HG03108 (cell line): ENCODE measurements around the gene ZNF581.

Source experiments
- ATAC-seq: cut with Tn5 transposase; IDR thresholded peaks from one replicate; pipeline ENCODE4 v1.9.1; 2021; ENCODE audit warnings: moderate library complexity; ENCODE audit not compliant: unreplicated experiment

Gene ZNF581, protein sequence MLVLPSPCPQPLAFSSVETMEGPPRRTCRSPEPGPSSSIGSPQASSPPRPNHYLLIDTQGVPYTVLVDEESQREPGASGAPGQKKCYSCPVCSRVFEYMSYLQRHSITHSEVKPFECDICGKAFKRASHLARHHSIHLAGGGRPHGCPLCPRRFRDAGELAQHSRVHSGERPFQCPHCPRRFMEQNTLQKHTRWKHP

DNA sequence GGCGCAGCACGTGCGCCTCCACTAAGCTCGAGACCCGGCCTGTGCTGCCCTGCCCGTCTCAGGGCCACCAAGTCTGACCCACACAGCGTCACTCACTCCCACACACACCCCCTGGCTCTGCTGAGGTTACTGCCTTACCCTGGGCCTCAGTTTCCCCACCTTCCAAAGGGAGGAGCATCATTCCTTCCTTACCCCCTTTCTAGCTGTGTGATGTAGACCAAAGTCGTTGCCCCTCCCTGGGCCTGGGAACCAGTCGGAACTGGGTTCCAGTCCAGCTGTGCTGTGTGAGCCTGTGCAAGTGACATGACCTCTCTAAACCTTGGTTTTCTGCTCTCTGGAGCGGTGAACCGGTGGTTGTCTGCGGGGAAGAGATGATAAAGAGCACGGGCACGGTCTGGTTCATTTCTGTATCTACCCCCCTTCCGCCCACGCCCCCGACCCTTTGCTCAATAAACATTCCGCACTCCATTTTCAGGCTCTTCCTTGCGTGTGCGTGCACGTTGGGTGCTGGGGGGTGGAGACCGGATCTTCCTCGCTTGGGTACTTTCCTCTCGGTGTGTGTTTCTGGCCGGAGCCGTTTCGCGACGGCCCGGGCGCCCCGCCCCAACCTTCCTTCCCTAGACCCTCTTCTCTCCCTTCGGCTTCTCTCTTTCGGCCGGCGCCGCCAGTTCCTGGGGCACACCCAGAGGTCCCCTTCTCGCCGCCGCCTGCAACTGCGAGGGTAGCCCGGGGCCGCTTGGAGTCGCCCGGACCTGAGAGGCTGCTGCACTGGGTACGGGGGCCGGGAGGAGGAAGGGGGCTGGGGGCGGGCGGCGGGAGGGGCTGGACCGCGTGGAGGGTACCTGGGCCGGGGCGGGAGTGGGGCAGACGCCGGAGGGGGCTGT, at the start of gene ZNF581:
ZNF581 (plus strand) TSS at position 647 of the 884 bp plus-strand sequence. CDS start 923 bp downstream, outside the sequence.
- peak; percentile 24 for ATAC-seq

DNA sequence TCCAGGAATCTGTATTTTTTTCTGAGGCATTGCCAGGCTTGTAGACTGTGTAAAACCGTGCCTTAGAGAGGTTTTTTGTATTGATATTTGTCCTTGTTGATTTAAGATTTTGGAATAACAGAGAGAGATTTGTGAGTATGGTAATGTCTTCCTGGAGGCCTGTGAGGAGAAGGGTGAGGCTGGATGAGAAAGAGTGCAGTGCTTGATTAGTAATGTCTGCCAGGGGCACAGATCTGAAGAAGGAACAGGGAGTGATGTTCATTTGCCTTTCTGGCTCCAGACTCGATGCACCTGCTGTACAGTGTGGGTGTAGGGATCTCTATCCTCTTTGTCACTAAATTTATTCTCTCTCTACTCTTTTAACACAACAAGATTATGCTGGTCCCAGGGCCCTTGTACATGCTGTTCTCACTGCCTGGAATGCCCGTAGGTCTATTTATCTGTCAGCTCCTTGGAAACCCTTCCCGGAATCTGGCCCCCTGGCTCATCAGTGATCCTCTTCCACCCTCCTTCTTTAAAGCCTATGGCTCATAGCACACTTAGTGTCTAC, 48.4 kb upstream of the ZNF581 start:
- no peak for ATAC-seq

DNA sequence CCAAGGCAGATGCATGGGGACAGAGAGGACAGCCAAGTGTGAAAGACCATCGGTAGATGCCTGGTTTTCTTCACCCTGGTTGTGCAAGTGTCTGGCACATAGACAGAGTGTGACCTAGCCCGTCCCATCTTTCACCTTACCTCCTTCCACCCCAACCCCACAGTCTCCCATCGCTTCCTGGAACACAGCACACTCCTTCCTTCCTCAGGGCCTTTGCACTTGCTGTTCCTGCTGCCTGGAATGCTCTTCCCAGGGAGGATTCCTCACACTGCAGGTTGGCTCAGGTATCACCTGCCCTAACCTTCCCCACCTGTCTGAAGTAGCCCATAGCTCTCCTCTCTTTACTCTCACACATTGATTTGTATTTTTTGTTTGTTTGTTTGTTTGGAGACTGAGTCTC, 47.1 kb upstream of the ZNF581 start:
- no peak for ATAC-seq

DNA sequence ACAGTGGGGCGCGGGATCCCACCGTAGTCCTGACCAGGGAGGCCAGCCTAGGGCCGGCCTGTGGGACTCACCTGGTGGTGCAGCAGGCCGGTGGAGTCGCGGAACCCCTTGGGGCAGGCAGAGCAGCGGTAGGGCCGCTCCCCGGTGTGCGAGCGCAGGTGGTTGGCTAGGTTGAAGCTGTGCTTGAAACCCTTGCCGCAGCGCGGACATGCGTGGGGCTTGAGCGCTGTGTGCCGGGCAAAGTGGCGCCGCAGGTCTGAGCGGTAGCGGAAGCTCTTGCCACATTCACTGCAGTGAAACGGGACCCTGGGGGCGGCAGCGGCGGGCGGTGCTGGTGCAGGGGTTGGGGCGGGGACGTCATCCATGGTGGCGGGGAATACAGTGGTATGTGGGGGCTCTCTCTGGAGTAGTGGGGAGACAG, 45.9 kb upstream of the ZNF581 start:
- ATAC-seq = no peak

DNA sequence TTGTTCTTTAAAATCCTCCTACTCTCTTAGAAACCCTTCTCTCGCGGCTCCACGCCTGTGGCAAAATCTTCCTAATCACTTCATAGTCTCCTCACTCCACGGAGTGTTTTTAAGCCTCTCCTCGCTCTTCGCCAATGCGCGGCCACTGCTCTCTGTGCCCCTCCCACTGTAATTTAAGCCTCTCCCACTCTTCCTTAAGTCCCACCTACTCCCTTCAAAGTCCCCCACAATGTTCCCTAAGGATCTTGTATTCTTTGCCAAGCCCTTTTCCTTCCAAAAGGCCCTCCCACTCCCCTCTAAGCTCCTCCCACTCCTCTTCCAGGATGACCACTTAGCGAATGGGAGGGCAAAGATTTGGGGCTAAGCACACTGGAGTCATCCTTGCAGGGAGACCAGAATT, 45.4 kb upstream of the ZNF581 start:
- no peak for ATAC-seq

DNA sequence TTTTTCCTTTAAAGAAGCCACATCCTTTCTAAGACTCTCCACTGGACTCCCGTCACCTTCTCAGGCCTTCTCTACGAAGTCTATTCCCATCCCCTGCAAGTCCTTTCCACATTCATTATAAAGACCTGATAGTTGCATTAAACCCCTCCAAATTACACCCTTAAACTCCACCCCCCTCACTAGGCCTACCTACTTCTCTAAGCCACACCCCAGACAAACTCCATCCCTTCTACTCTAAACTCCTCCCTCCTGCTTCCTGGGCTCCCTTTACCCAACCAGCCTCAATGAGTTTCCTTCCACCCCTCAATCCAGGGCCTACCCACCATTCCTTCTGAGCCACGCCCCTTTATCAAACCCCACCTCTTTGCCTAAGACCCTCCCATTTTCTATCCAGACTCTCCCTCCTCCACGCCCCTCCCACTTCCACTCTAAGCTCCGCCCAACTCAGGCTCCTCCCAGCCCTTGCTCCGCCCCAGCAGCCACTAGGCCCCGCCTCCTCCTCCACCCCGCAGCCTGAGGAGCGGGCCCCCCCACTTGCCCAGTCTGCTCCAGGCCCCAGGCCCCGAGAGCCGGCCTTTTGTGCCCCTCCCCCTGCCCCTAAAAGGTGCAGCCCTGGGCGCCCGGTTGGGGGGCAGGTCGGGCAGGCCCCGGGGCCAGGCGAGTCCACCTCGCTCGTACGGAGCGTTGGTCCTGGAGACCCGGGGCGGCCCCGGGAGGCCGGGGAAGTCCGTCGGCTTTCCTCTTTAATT, 44.6 kb upstream of the ZNF581 start:
- peak; percentile 35 for ATAC-seq

DNA sequence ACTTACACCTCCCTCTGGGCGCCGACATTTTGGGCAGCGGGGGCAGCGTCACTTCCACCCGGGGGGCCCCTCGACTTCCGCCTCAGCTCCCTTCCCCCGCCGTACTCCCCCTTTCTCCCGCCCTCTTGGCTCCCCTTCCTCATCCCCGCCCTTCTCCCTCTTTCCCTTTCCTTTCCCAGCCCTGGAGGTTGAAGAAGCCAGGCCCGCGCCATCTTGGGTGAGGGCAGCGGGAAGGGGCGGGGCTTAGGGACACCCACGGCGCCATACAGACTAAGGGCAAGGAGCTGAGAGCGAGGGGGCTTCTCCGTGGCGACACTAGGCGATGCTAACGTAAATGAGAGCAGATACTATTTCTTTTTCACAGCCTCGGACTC, 44.0 kb upstream of the ZNF581 start, which contains the start of gene FIZ1:
FIZ1 (minus strand) TSS at position 50 of the 374 bp plus-strand sequence. CDS start 1,652 bp downstream, outside the sequence.
- peak; percentile 47 for ATAC-seq

DNA sequence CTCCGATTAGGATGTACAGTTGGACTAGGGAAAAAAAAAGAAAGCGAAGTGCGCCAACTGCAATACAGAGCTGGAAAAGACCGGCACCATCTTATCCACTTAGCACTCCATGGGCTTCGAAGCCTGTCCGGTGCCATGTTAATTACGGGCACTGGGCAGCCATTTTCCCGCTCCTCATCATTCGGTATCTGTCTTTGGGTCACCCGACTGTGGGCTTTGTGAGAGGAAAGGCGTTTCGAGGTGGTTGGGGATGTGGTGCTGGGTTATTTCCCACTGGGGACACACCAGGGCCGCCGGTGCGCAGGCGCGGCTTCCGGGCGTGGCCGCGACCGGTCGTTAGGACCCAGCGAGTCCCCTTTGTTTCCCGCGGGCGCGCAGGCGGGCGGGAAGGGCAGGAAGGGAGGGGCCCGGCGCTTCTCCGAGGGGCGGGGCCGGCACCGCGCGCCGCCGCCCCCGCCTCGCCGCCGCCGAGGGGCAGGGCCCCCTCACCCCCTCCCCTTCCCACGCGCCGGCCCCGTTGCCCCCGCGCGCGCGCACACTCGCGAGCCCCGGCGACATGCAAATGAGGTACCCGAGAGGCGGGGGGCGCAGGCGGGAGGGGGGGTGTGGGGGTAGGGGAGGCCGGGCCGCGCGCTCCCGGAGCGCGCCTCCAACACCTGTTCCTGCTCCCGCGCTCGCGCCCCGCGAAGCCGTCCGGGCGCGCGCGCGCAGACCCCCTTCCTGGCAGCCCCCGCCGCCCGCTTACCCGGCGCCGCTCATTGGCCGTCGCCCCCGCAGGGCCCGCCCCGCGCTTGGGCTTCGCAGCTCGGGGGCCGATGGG, 43.4 kb upstream of the ZNF581 start, which contains the start of gene ZNF524:
ZNF524 (plus strand) TSS at position 447 of the 820 bp plus-strand sequence. CDS start 1,825 bp downstream, outside the sequence.
- ATAC-seq = peak; percentile 36

DNA sequence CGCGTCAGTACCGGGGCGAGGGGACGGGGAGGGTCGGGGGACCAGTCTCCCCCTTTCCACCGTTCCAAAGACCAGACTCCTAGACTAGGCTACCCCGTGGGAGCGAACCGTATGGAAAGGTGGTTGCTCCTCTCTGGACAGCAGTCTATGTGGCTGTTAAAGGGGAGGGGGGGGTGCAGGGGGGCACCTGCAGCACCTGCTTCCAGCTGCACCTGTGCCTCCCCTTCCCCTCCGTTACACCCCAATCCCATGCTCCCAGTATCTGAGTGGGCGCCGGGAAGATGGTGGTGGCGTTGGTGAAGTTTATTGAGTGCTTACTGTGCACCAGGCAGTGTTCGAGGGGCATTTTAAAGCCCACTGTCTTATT, 42.8 kb upstream of the ZNF581 start:
- ATAC-seq = no peak

DNA sequence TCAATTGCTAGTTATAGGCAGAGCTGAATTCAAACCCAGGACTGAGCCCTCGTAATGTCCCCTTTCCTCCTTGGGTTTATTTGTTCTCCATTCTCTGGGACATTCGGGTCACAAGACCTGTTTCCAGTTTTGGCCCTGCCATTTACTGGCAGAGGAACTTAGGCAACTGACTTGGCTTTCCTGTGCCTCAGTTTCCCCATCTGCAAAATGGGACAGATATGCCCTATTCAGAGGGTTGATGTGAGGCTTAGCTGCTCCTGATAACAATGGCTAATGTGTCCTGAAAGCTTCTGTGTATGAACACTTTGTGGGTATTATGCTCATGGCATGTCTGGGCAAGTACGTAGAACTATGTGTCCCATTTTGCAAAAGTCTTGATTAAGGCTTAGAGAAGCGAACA, 42.4 kb upstream of the ZNF581 start:
- ATAC-seq = no peak

DNA sequence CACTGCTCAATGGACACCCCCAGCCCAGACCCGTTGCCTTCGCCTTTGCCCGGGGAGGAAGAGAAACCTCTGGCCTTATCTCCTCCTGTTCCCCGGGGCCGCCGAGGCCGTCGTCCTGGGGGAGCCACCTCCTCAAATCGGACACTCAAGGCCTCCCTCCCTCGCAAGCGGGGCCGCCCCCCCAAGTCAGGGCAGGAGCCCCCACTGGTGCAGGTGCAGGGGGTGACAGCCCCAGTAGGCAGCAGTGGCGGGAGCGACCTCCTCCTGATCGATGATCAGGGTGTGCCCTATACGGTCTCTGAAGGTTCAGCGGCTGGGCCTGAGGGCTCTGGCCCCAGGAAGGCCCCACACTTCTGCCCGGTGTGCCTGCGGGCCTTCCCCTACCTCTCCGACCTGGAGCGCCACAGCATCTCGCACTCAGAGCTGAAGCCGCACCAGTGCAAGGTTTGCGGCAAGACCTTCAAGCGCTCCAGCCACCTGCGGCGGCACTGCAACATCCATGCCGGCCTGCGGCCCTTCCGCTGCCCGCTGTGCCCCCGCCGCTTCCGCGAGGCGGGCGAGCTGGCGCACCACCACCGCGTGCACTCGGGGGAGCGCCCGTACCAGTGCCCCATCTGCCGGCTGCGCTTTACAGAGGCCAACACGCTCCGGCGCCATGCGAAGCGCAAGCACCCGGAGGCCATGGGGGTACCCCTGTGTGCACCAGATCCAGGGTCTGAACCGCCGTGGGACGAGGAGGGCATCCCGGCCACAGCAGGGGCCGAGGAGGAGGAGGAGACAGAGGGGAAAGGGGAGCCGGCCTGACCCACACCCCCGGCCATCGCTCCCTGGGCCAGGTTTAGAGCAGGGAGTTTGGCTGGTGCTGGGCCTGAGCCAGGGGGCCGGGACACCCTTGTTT, 41.1 kb upstream of the ZNF581 start:
- no peak for ATAC-seq

DNA sequence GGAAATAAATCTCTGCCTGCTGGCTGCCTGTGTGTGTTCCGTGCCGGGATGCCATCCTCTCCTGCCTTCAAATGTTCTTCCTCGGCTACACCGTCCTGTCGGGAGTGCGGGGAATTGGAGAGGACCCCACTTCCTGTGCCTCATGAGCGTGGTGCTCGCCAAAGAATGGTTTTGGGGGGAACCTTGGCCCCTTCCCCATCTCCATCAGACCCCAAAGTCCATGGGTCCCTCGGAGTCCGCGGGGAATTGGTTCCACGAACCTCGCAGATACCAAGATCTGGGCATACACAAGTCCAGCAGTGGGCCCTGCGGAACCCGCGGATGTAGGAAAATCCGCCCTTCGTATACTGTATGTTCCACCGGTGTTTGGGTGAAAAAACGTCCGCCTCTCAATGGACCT, 40.3 kb upstream of the ZNF581 start:
- ATAC-seq = no peak

DNA sequence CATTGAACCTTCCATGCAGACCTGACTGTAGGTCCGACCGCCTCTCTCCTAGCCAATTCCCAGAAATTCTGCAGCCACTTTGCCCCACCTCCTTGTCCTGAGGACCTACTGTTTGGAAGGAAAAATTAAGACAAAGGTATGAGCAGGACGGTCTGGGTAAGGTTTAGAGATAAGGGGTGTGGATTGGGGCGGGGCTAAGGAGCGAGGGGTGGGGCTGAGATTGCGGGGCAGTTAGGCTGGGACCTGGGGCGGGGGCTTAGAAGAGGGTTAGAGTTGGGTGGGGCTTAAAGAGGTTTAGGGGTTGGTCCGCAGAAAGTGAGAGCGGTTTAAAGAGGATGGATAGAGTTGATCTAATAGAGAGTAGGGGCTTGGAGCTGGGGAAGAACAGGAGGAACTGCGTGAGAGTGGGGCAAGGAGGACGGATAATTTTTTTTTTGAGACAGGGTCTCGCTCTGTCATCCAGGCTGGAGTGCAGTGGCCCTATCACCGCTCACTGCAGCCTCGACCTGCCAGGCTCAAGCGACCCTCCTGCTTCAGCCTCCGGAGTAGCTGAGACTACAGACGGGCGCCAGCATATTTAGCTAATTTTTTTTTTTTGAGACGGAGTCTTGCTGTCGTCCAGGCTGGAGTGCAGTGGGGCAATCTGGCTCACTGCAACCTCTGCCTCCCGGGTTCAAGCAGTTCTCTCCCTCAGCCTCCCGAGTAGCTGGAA, 39.7 kb upstream of the ZNF581 start:
- ATAC-seq = no peak

DNA sequence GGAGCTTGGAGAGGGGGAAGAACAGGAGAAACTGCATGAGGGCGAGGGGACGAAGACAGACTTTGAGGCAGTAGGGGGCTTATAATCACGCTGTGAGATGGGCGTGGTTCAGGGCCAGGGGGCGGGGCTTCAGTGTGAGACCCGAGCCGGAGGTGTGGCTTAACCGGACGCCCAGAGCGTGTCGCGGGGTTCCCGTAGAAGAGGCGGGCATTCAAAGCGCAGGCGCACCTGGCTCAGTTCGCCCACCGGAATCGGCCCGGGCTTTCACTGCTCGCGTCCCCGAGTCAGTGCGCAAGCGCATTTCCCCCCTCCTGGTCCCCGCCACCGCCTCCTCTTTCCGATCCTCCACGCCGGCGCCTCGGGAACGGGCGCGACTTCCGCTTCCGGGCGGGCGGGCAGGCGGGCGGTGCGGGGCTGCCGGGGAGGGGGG, 38.2 kb upstream of the ZNF581 start:
- ATAC-seq = peak; percentile 62

DNA sequence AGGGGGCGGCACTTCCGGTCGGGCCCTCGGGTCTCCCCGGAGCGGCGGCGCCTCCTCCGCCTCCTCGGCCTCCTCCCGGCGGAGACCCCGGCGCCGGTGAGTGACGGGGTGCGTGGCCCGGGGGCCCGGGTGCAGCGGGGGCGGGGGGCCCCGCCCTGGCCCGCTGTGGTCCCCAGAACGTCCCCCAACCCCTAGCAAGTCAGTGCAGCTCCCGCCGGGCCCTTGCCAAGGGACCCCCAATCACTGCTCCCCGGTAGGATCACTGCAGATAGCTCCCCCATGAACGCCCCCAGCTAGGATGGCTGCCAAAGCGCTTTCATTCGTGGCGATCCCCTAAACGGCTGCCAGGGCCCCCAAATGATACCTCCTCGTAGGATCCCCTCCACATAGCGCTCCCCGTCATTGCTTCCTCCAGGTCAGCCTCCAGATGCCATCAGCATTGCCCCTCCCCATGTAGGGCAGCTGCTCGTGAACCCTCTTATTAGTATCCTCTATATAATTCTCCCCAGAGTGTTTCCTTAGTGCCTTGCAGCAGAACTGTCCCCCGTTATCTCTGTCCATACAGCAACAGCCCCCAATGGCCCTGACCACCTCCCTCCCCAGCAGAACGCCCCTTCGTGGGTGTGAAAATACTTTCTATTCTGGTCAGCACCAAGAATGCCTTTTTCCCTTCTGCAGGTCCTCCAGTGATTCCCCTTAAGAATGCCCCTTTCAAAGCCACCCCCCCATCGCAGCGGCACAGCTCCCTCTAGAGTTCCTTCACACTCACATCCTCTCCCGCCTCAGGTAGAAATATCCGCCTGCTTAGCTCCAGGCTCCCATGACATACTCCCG, 37.6 kb upstream of the ZNF581 start, which contains the start of gene ZNF865:
ZNF865 (plus strand) TSS at position 11 of the 834 bp plus-strand sequence. CDS start 7,972 bp downstream, outside the sequence.
- ATAC-seq = no peak

DNA sequence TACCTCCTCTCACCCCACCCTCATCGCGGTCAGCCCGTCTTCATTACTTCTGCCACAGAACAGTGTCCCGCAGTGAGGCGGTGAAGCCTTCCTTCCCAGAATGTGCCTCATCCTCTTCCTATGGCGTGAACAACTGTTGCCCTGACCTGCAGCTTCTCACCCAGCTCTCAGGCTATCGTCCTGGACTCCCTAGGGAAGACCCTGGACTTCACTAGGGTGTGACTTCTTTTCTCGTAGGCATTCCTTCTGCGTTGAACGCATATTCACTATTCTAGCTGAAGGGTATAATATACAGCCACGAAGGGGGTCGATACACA, 37.0 kb upstream of the ZNF581 start:
- ATAC-seq = no peak

DNA sequence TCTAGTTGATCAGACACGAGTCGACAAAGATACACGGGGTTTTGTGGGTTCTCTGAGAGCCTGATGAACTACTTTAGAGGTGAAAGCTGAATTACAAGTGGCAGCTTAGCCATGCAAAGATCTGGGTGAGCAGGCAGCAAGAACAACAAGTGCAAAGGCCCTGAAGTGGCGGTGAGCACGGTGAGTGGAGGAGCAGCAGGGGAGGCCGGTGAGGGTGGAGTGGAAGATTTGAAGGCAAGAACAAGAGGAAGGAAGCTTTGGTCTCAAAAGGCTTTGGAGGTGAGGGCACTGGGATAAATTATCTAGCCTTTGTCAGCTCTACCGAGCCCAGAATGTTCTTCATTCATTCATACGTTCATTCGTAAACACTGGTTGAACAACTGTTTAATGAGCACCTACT, 36.6 kb upstream of the ZNF581 start:
- no peak for ATAC-seq

DNA sequence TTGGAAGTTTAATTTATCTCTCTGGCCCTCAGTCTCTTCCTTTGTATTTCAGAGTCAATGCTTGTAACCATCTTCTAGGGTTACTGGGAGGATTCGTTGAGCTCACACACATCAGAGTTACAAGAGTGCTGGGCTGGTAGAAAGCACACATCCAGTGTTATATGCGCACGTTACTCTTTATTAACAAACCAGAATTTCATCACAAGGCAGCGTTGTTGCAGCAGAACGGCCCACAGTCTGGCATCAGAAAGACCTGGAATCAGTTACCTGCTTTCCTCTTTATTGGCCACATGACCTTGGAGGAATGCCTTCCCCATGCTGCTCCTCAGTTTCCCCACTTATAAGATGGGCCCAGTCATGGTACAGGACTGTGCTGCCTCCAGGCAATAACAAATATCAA, 34.1 kb upstream of the ZNF581 start:
- no peak for ATAC-seq
